Stimulated activated CD8-positive, alpha-beta memory T cell treated with anti-CD3 and anti-CD28 coated beads, Interleukin-7, amount 100 ng/mL, for 4 hours (primary cell): ENCODE data around the gene MEIS2.

Experiments
- DNase-seq, 2 donors: peaks; one replicate each; pipeline ENCODE4 v3.0.0-alpha.2; 2020; ENCODE audit warnings: low read depth in 2 of 2

MEIS2 gene

GRCh38 chr15:36936613-36937012 lies 163.7 kb downstream of the MEIS2 start:
- no peak for DNase-seq

- DNase-seq: no peak
Measured at GRCh38 chr15:36933255-36933990, 166.9 kb downstream of the MEIS2 start.

GRCh38 chr15:36932070-36932469 lies 168.3 kb downstream of the MEIS2 start:
- no peak for DNase-seq

GRCh38 chr15:36931434-36931833 lies 168.9 kb downstream of the MEIS2 start:
- DNase-seq: no peak

- no peak for DNase-seq
Measured at GRCh38 chr15:36926427-36926825, 173.9 kb downstream of the MEIS2 start.

GRCh38 chr15:36925653-36926426 lies 174.5 kb downstream of the MEIS2 start:
- no peak for DNase-seq

- DNase-seq: no peak
Measured at GRCh38 chr15:36925049-36925448, 175.3 kb downstream of the MEIS2 start.

- DNase-seq: no peak
Measured at GRCh38 chr15:36924034-36924433, 176.3 kb downstream of the MEIS2 start.

- no peak for DNase-seq
Measured at GRCh38 chr15:36921484-36922091, 178.8 kb downstream of the MEIS2 start.

- no peak for DNase-seq
Measured at GRCh38 chr15:36917411-36918267, 182.7 kb downstream of the MEIS2 start.

GRCh38 chr15:36914960-36915808 lies 185.2 kb downstream of the MEIS2 start:
- DNase-seq: no peak

- no peak for DNase-seq
Measured at GRCh38 chr15:36914466-36914865, 185.9 kb downstream of the MEIS2 start.

- no peak for DNase-seq
Measured at GRCh38 chr15:36912311-36912712, 188.0 kb downstream of the MEIS2 start.

- no peak for DNase-seq
Measured at GRCh38 chr15:36911322-36911944, 188.9 kb downstream of the MEIS2 start.

- no peak for DNase-seq
Measured at GRCh38 chr15:36908991-36909390, 191.4 kb downstream of the MEIS2 start.

GRCh38 chr15:36907295-36907694 lies 193.1 kb downstream of the MEIS2 start:
- DNase-seq: no peak

GRCh38 chr15:36905908-36906307 lies 194.4 kb downstream of the MEIS2 start:
- DNase-seq: no peak

GRCh38 chr15:36904715-36905114 lies 195.6 kb downstream of the MEIS2 start:
- DNase-seq: no peak

- DNase-seq: no peak
Measured at GRCh38 chr15:36903922-36904556, 196.3 kb downstream of the MEIS2 start.

GRCh38 chr15:36903195-36903594 lies 197.2 kb downstream of the MEIS2 start:
- DNase-seq: no peak
